ENCODE data around the gene PRRC2B. TPM values are rescaled to one million over a fixed set of nuclear protein-coding genes. Genes with fewer than 3 reads are reported as not detected.

The PRRC2B gene
- total and polyA plus RNA-seq, 2 experiments from 2014 or later: 45.0 to 193 TPM

DNA sequence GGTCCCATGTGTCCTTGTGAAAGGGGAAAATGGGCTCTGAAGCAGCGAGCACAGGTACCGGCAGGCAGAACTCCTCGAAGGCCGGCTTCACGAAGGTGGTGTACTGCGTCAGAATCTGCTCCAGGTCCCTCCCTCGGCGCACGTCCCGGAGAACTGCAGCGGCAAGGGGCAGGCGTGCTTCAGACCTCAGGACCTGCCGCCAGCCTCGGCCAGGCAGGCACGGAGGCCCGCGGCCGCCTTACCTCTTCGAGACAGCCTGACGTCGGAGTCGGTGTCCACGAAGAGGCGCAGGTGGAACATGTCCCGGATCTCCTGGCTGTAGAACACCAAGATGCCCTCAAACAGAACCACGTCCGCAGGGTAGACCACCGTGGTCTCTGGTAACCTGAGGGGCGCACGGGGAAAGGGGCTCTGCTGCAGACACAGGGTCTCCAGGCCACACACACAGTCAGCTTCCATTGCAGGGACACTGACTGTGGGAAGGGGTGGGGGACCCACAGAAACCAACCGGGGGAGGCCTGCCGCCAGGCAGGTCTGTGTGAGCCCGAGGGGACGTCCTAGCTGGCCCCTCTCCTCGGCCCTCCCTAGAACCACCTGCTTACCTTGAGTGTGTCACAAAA is 135.1 kb downstream of the PRRC2B start:
- Histone ChIP-seq H3K79me2 (replicated peaks; ENCODE audit: insufficient read depth) (peaks cover 6% of the 10 kb centered on the region; the same call in 1 of the 2 replicates), H3K4me2 (no peak overlapping the region), H3K36me3 (ENCODE audit: insufficient read depth) (peaks cover 10% of the 10 kb centered on the region; the same call in 1 of the 2 replicates), H3K27me3 (ENCODE audit: insufficient read depth) (no peaks in the 10 kb centered on the region), H3K4me3 (no peak overlapping the region), H4K20me1 (replicated peaks; ENCODE audit: insufficient read depth) (no peaks in the 10 kb centered on the region; the same call in 1 of the 2 replicates), H3F3A (replicated peaks; ENCODE audit: low read depth) (0 out of 2 replicates have a peak, but pooled peaks cover 4% of the 10 kb centered on the region), H3K4me1 (ENCODE audit: insufficient read depth) (0 out of 2 replicates have a peak, but pooled peaks cover 4% of the 10 kb centered on the region), H2AFZ (no peak overlapping the region), H3K27ac (ENCODE audit: low read depth) (no peak overlapping the region), H3K9me2 (ENCODE audit: insufficient read depth) (no peaks in the 10 kb centered on the region)
- Mint-ChIP-seq H3K27me3 (ENCODE audit: insufficient read depth, low read depth, poor library complexity) (peaks cover 7% of the 10 kb centered on the region), H3K27ac (no peak overlapping the region), H3K36me3 (ENCODE audit: low read depth) (peaks cover 59% of the 10 kb centered on the region), H3K9me3 (no peaks in the 10 kb centered on the region), H3K4me1 (peaks cover 6% of the 10 kb centered on the region; the same call in 2 of the 3 replicates), H3K4me3 (no peak overlapping the region; the same call in 2 of the 3 replicates)
- no peak for DNase-seq (ENCODE audit: low spot score)
- no peak for ATAC-seq
- TF ChIP-seq EZH2phosphoT487 (IDR thresholded peaks at IDR 0.05; ENCODE audit: unreplicated experiment): no peak
- TF ChIP-seq, protein P1, sequence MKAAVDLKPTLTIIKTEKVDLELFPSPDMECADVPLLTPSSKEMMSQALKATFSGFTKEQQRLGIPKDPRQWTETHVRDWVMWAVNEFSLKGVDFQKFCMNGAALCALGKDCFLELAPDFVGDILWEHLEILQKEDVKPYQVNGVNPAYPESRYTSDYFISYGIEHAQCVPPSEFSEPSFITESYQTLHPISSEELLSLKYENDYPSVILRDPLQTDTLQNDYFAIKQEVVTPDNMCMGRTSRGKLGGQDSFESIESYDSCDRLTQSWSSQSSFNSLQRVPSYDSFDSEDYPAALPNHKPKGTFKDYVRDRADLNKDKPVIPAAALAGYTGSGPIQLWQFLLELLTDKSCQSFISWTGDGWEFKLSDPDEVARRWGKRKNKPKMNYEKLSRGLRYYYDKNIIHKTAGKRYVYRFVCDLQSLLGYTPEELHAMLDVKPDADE (IDR thresholded peaks at IDR 0.05): no peak
- TF ChIP-seq ZNF331 (CRISPR knock-in tag; IDR thresholded peaks at IDR 0.05; ENCODE audit: low read depth): no peak
- no peak for TF ChIP-seq REST (IDR thresholded peaks at IDR 0.05; ENCODE audit: unreplicated experiment)
- TF ChIP-seq, protein P2, sequence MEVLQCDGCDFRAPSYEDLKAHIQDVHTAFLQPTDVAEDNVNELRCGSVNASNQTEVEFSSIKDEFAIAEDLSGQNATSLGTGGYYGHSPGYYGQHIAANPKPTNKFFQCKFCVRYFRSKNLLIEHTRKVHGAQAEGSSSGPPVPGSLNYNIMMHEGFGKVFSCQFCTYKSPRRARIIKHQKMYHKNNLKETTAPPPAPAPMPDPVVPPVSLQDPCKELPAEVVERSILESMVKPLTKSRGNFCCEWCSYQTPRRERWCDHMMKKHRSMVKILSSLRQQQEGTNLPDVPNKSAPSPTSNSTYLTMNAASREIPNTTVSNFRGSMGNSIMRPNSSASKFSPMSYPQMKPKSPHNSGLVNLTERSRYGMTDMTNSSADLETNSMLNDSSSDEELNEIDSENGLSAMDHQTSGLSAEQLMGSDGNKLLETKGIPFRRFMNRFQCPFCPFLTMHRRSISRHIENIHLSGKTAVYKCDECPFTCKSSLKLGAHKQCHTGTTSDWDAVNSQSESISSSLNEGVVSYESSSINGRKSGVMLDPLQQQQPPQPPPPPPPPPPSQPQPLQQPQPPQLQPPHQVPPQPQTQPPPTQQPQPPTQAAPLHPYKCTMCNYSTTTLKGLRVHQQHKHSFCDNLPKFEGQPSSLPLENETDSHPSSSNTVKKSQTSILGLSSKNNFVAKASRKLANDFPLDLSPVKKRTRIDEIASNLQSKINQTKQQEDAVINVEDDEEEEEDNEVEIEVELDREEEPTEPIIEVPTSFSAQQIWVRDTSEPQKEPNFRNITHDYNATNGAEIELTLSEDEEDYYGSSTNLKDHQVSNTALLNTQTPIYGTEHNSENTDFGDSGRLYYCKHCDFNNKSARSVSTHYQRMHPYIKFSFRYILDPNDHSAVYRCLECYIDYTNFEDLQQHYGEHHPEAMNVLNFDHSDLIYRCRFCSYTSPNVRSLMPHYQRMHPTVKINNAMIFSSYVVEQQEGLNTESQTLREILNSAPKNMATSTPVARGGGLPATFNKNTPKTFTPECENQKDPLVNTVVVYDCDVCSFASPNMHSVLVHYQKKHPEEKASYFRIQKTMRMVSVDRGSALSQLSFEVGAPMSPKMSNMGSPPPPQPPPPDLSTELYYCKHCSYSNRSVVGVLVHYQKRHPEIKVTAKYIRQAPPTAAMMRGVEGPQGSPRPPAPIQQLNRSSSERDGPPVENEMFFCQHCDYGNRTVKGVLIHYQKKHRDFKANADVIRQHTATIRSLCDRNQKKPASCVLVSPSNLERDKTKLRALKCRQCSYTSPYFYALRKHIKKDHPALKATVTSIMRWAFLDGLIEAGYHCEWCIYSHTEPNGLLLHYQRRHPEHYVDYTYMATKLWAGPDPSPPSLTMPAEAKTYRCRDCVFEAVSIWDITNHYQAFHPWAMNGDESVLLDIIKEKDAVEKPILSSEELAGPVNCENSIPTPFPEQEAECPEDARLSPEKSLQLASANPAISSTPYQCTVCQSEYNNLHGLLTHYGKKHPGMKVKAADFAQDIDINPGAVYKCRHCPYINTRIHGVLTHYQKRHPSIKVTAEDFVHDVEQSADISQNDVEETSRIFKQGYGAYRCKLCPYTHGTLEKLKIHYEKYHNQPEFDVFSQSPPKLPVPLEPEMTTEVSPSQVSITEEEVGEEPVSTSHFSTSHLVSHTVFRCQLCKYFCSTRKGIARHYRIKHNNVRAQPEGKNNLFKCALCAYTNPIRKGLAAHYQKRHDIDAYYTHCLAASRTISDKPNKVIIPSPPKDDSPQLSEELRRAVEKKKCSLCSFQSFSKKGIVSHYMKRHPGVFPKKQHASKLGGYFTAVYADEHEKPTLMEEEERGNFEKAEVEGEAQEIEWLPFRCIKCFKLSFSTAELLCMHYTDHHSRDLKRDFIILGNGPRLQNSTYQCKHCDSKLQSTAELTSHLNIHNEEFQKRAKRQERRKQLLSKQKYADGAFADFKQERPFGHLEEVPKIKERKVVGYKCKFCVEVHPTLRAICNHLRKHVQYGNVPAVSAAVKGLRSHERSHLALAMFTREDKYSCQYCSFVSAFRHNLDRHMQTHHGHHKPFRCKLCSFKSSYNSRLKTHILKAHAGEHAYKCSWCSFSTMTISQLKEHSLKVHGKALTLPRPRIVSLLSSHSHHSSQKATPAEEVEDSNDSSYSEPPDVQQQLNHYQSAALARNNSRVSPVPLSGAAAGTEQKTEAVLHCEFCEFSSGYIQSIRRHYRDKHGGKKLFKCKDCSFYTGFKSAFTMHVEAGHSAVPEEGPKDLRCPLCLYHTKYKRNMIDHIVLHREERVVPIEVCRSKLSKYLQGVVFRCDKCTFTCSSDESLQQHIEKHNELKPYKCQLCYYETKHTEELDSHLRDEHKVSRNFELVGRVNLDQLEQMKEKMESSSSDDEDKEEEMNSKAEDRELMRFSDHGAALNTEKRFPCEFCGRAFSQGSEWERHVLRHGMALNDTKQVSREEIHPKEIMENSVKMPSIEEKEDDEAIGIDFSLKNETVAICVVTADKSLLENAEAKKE (CRISPR knock-in tag; IDR thresholded peaks at IDR 0.05): no peak
- TF ChIP-seq POLR2AphosphoS5 (IDR thresholded peaks at IDR 0.05; ENCODE audit: low read depth): no peak
- no peak for TF ChIP-seq STAT1 (IDR thresholded peaks at IDR 0.05; ENCODE audit: unreplicated experiment)
- TF ChIP-seq CTCF (conservative IDR thresholded peaks at IDR 0.05; ENCODE audit: low read depth in 2 of 2): no peak
- TF ChIP-seq NANOG (IDR thresholded peaks at IDR 0.05; ENCODE audit: borderline replicate concordance): no peak
- no peak for TF ChIP-seq EZH2 (IDR thresholded peaks at IDR 0.05; ENCODE audit: low read depth, unreplicated experiment)
- no peak for TF ChIP-seq ZNF114 (CRISPR knock-in tag; IDR thresholded peaks at IDR 0.05)
- no peak for TF ChIP-seq JUNB (IDR thresholded peaks at IDR 0.05; ENCODE audit: unreplicated experiment)
